Breast epithelium (tissue), 3 donors: ENCODE measurements around the gene ZKSCAN5.

Source experiments
- POLR2AphosphoS5 ChIP-seq, 3 donors: sonication (generic); formaldehyde crosslinking; IDR thresholded peaks; one replicate each; pipeline ENCODE4 v1.6.1; 2017; ENCODE audit warnings: antibody characterized with exemption in 3 of 3
- TF ChIP-seq, protein P1 (sequence below), 3 donors: fragments of 450-650 bp; IDR thresholded peaks; one replicate each; pipeline ENCODE4 v1.5.1; 2016 to 2017; ENCODE audit warnings: antibody characterized with exemption in 3 of 3, mild to moderate bottlenecking in 3 of 3, moderate library complexity in 3 of 3

- TF ChIP-seq, protein P1, sequence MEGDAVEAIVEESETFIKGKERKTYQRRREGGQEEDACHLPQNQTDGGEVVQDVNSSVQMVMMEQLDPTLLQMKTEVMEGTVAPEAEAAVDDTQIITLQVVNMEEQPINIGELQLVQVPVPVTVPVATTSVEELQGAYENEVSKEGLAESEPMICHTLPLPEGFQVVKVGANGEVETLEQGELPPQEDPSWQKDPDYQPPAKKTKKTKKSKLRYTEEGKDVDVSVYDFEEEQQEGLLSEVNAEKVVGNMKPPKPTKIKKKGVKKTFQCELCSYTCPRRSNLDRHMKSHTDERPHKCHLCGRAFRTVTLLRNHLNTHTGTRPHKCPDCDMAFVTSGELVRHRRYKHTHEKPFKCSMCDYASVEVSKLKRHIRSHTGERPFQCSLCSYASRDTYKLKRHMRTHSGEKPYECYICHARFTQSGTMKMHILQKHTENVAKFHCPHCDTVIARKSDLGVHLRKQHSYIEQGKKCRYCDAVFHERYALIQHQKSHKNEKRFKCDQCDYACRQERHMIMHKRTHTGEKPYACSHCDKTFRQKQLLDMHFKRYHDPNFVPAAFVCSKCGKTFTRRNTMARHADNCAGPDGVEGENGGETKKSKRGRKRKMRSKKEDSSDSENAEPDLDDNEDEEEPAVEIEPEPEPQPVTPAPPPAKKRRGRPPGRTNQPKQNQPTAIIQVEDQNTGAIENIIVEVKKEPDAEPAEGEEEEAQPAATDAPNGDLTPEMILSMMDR (IDR thresholded peaks at IDR 0.05), result no peak
- TF ChIP-seq POLR2AphosphoS5 (IDR thresholded peaks at IDR 0.05), result no peak
Measured at GRCh38 chr7:99557940-99558305, 53.5 kb downstream of the ZKSCAN5 start.
